ENCODE data around the gene CDC37. TPM values are rescaled to one million over a fixed set of nuclear protein-coding genes. Genes with fewer than 3 reads are reported as not detected.

The CDC37 gene
- total RNA-seq, 1 donor from 2014 or later, result 173 TPM

- no peaks in the 10 kb centered on the region for H3K4me1 Mint-ChIP-seq
- no peak for TF ChIP-seq CTCF (IDR thresholded peaks at IDR 0.05)
- CTCF ChIA-PET, result no interaction called here
- no peaks in the 10 kb centered on the region for H3K9me3 Mint-ChIP-seq
- POLR2A ChIA-PET, result no interaction called here
- ATAC-seq (ENCODE audit: low read depth) (no peak), DNase-seq (no peak)
- intact Hi-C loops (cut with micrococcal nuclease), result no loop called here
- H3K27me3 Mint-ChIP-seq, result no peaks in the 10 kb centered on the region
- peaks cover 86% of the 10 kb centered on the region for H3K36me3 Mint-ChIP-seq (ENCODE audit: low read depth)
- H3K4me3 Mint-ChIP-seq, result no peak overlapping the region
- no peak overlapping the region for H3K27ac Mint-ChIP-seq
Observed at GRCh38 chr19:10363789-10364281, 39.5 kb downstream of the CDC37 start.

- no peak for ATAC-seq (ENCODE audit: low read depth)
Observed at GRCh38 chr19:10362259-10362658, 41.1 kb downstream of the CDC37 start.

GRCh38 chr19:10361569-10362011 is 41.8 kb downstream of the CDC37 start:
- no peak for TF ChIP-seq CTCF (IDR thresholded peaks at IDR 0.05)
- H3K4me3 Mint-ChIP-seq, result no peak overlapping the region
- POLR2A ChIA-PET, result no interaction called here
- CTCF ChIA-PET, result no interaction called here
- no peaks in the 10 kb centered on the region for H3K27me3 Mint-ChIP-seq
- no peaks in the 10 kb centered on the region for H3K9me3 Mint-ChIP-seq
- intact Hi-C loops (cut with micrococcal nuclease), result no loop called here
- H3K36me3 Mint-ChIP-seq (ENCODE audit: low read depth), result peaks cover 78% of the 10 kb centered on the region
- no peak overlapping the region for H3K27ac Mint-ChIP-seq
- H3K4me1 Mint-ChIP-seq, result no peaks in the 10 kb centered on the region
- DNase-seq, result no peak
- ATAC-seq (ENCODE audit: low read depth), result no peak

More at GRCh38 chr19:10362259-10362658, 41.1 kb downstream of the CDC37 start:
- no peak overlapping the region for H3K4me3 Mint-ChIP-seq
- no peak for TF ChIP-seq CTCF (IDR thresholded peaks at IDR 0.05)
- H3K27ac Mint-ChIP-seq, result no peak overlapping the region
- intact Hi-C loops (cut with micrococcal nuclease), result no loop called here
- ChIA-PET CTCF (no interaction called here), POLR2A (interaction anchor here (0.7 kb wide), 1 partner anchor 73 kb away, joined by 6 read pairs; the partner anchor contains the start of gene ICAM5)
- H3K27me3 Mint-ChIP-seq, result no peaks in the 10 kb centered on the region
- H3K36me3 Mint-ChIP-seq (ENCODE audit: low read depth), result peaks cover 84% of the 10 kb centered on the region
- H3K4me1 Mint-ChIP-seq, result no peaks in the 10 kb centered on the region
- H3K9me3 Mint-ChIP-seq, result no peaks in the 10 kb centered on the region
- DNase-seq, result no peak

- DNase-seq (no peak), ATAC-seq (ENCODE audit: low read depth) (no peak)
- Mint-ChIP-seq H3K9me3 (no peaks in the 10 kb centered on the region), H3K27me3 (no peaks in the 10 kb centered on the region), H3K4me1 (no peaks in the 10 kb centered on the region), H3K4me3 (no peak overlapping the region), H3K27ac (no peak overlapping the region), H3K36me3 (ENCODE audit: low read depth) (peaks cover 74% of the 10 kb centered on the region)
- intact Hi-C loops (cut with micrococcal nuclease), result no loop called here
- ChIA-PET CTCF (no interaction called here), POLR2A (no interaction called here)
- no peak for TF ChIP-seq CTCF (IDR thresholded peaks at IDR 0.05)
Observed at GRCh38 chr19:10356431-10356830, 46.9 kb downstream of the CDC37 start.

GRCh38 chr19:10353793-10354391 is 49.5 kb downstream of the CDC37 start:
- intact Hi-C loops (cut with micrococcal nuclease), result no loop called here
- no peaks in the 10 kb centered on the region for H3K27me3 Mint-ChIP-seq
- H3K4me1 Mint-ChIP-seq, result no peaks in the 10 kb centered on the region
- ChIA-PET CTCF (no interaction called here), POLR2A (no interaction called here)
- DNase-seq (no peak), ATAC-seq (ENCODE audit: low read depth) (peak; percentile 50)
- no peaks in the 10 kb centered on the region for H3K9me3 Mint-ChIP-seq
- no peak overlapping the region for H3K4me3 Mint-ChIP-seq
- TF ChIP-seq CTCF (IDR thresholded peaks at IDR 0.05), result no peak
- H3K36me3 Mint-ChIP-seq (ENCODE audit: low read depth), result peaks cover 66% of the 10 kb centered on the region
- H3K27ac Mint-ChIP-seq, result no peak overlapping the region
